Measurements from ENCODE around the gene SAMM50.

SAMM50 gene

GRCh38 chr22:43976861-43977795, 21.9 kb downstream of the SAMM50 start:
- Histone ChIP-seq H3K36me3 (peaks cover 63% of the 10 kb centered on the region), H3K27me3 (no peaks in the 10 kb centered on the region), H3K9me3 (no peaks in the 10 kb centered on the region), H3K4me3 (ENCODE audit: low read depth, low read length) (no peak overlapping the region), H3K4me1 (no peaks in the 10 kb centered on the region)
- no peak for DNase-seq
- TF ChIP-seq CTCF (IDR thresholded peaks at IDR 0.05; ENCODE audit: low read depth, low read length) = peak; percentile 7; the same call in 1 of the 2 replicates

DNA sequence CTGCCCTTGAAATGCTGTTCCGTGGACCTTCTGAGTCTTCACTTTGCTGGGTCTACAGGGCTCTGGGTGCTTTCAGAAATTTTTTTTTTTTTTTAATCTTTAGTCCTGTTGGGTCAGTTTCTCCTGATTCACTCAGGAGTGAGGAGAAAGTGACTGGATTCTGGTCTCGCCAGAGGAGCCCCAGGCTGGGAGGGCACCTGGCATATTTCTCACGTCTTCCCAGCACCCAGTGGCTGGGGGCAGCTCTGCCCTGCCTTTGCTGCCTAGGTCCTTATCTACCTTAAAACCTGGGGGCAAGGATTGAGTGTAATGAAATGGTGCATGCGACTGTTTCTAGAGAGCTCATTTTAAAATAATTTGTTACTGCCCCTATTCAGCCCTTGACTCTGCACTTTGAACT, 23.3 kb downstream of the SAMM50 start:
- Histone ChIP-seq H3K4me1 (no peaks in the 10 kb centered on the region), H3K36me3 (peaks cover 53% of the 10 kb centered on the region), H3K9me3 (no peaks in the 10 kb centered on the region), H3K27me3 (no peaks in the 10 kb centered on the region), H3K4me3 (ENCODE audit: low read depth, low read length) (no peak overlapping the region)
- TF ChIP-seq CTCF (IDR thresholded peaks at IDR 0.05; ENCODE audit: low read depth, low read length) = no peak
- no peak for DNase-seq

DNA sequence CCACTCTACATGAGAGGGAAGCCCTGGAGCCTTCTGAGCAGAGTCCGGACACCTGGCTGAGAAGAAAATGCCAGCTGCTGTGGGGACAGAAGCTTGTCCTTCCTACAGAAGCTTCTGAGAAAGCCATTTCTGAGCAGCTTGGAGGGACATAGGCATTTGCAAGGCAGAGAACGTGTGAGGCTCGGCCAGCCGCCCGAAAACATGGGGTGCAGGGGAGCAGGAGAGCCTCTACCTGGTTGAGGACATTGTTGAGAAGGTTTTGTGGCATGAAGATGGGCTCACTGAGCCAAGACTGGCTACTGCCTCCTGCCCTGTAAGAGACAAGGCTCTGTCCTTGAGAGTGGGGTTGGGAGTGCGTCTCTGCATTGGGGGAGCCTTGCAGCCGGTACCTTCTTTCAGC, 25.3 kb downstream of the SAMM50 start:
- no peak for TF ChIP-seq CTCF (IDR thresholded peaks at IDR 0.05; ENCODE audit: low read depth, low read length)
- no peaks in the 10 kb centered on the region for H3K4me1 ChIP-seq
- no peaks in the 10 kb centered on the region for H3K9me3 ChIP-seq
- DNase-seq = no peak
- peaks cover 52% of the 10 kb centered on the region for H3K36me3 ChIP-seq
- no peak overlapping the region for H3K4me3 ChIP-seq (ENCODE audit: low read depth, low read length)
- H3K27me3 ChIP-seq = no peaks in the 10 kb centered on the region

DNA sequence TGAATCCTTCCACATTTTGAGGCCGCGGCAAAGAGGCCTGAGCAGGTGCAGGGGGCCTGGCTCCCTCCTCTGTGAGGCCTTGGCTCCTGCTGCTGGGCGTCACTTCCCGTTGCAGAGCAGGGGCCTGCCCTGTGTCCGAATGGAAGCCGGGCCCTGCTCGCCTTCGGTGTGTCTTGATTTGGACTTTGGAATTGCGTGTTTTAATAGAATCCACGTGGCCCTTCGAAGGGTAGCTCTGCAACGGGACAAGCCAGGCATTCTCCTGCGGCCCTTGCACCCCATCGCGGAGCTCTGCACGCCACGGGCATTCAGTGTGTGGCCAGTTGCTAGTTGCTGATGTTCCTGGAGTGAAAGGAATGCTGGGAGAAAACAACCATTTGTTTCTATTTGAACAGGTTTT, 25.8 kb downstream of the SAMM50 start:
- TF ChIP-seq CTCF (IDR thresholded peaks at IDR 0.05; ENCODE audit: low read depth, low read length) = no peak
- no peak for DNase-seq
- H3K4me1 ChIP-seq = no peaks in the 10 kb centered on the region
- no peaks in the 10 kb centered on the region for H3K9me3 ChIP-seq
- no peaks in the 10 kb centered on the region for H3K27me3 ChIP-seq
- H3K4me3 ChIP-seq (ENCODE audit: low read depth, low read length) = no peak overlapping the region
- peaks cover 52% of the 10 kb centered on the region for H3K36me3 ChIP-seq

- H3K4me3 ChIP-seq (ENCODE audit: low read depth, low read length) = no peak overlapping the region
- TF ChIP-seq CTCF (IDR thresholded peaks at IDR 0.05; ENCODE audit: low read depth, low read length) = no peak
- peaks cover 42% of the 10 kb centered on the region for H3K36me3 ChIP-seq
- DNase-seq = no peak
- no peaks in the 10 kb centered on the region for H3K27me3 ChIP-seq
- no peaks in the 10 kb centered on the region for H3K9me3 ChIP-seq
- H3K4me1 ChIP-seq = no peaks in the 10 kb centered on the region
Measured at GRCh38 chr22:43983808-43984207, 28.6 kb downstream of the SAMM50 start.

DNA sequence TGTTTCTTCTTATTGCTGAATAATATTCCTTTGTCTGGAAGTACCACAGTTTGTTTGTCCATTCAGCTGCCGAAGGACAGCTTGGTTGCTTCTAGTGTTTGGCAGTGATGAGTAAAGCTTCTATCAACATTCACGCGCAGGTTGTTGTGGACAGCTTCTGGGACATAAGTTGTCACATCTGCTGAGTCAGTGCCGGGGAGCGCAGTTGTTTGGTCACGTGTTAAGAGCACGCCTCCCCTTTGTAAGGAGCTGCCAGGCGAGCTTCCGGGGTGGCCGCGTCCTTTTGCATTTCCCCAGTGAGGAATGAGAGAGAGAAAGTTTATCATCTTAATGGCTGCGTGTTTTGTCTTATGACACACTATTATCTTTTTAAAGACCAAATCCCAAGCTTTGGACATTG, 30.3 kb downstream of the SAMM50 start:
- Histone ChIP-seq H3K27me3 (no peaks in the 10 kb centered on the region), H3K4me1 (peaks cover 5% of the 10 kb centered on the region; the same call in 1 of the 2 replicates), H3K36me3 (peaks cover 34% of the 10 kb centered on the region), H3K4me3 (ENCODE audit: low read depth, low read length) (no peak overlapping the region), H3K9me3 (no peaks in the 10 kb centered on the region)
- TF ChIP-seq CTCF (IDR thresholded peaks at IDR 0.05; ENCODE audit: low read depth, low read length) = no peak
- DNase-seq = no peak

All from BE2C (cell line).